HG03439 (cell line): ENCODE measurements around the gene CTDSP1.

ENCODE experiments used
- ATAC-seq: cut with Tn5 transposase; IDR thresholded peaks from one replicate; pipeline ENCODE4 v1.9.1; 2021; ENCODE audit warnings: mild to moderate bottlenecking, moderate library complexity; ENCODE audit not compliant: unreplicated experiment

CTDSP1 gene

DNA sequence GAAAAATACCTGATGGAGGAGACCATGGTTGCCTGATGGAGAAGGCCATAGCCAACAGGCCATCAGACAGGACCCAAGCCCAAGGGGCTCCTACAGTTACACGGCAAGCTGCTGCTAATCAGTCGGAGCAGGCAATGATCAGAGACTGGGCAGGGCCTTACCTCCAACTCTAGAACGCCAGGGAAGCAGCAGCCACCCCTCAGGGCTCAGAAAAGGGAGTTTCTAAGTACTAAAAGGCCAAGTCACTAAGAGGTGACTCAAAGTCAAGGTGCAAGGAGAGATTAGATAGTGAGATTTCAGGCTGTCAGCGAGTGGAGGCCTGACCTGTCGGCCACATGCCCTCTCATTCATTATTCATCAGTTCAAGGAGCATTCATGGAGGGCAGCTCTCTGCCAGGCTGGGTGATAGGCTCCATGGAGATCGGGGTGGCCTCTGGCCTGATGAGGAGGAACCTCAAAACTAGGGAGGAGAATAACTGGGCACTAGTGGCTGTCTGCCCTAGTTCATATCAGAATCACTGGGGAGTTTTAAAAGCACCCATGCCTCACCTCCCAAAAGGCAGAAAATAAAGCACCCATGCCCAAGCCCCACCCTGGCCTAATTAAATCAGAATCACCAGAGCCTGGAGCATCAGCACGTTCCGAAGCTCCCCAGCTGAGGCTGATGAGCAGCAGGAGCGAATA, 22.9 kb downstream of the CTDSP1 start:
- ATAC-seq: no peak

- ATAC-seq: no peak
Measured at GRCh38 chr2:218423584-218423983, 23.9 kb downstream of the CTDSP1 start.

GRCh38 chr2:218425531-218425930, 25.9 kb downstream of the CTDSP1 start:
- ATAC-seq: no peak

DNA sequence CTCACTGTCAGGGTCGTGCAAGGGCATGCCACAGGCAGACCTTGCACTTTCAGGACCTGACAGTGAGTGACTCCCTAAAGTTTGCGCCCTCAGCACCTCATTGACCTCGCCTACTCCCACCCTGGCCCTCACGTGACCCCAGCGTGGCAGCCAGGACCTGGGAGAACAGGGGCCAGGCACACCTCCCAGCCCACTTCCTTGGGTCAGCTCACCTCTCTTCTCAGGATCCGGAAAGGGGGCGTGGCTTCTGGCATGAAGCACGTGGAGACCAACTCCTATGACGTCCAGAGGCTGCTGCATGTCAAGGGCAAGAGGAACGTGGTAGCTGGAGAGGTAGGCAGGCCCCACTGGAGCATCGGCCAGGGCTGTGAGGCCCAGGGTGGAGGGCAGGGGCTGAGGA, 28.1 kb downstream of the CTDSP1 start:
- ATAC-seq: no peak

DNA sequence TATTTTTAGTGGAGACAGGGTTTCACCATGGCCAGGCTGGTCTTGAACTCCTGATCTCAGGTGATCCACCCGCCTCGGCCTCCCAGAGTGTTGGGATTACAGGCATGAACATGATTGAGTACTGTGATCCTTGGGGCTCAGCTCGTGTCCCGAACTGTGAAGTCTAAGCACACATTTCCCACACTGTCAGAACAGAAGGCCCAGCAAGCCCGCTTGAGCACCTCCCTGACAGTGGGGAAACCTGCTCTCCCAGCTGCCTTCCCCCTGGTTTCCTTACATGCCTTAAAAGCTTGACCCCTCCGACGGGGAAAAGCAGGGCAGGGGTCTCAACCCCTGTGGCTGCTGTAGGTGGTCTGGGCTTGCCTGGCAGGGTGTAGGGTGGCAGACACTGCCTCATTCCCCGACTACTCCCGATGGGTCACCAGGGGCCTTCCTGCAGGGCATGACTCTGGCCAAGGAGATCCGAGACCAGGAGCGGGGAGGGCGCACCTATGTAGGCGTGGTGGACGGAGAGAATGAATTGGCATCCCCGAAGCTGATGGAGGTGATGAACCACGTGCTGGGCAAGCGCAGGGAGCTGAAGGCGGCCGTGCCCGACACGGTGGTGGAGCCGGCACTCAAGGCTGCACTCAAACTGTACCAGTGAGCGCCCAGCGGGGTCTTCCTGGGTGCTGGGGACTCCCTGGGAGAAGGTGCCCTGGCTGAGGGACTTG, 29.3 kb downstream of the CTDSP1 start:
- ATAC-seq: no peak

- ATAC-seq: no peak
Measured at GRCh38 chr2:218429911-218430692, 30.4 kb downstream of the CTDSP1 start.

DNA sequence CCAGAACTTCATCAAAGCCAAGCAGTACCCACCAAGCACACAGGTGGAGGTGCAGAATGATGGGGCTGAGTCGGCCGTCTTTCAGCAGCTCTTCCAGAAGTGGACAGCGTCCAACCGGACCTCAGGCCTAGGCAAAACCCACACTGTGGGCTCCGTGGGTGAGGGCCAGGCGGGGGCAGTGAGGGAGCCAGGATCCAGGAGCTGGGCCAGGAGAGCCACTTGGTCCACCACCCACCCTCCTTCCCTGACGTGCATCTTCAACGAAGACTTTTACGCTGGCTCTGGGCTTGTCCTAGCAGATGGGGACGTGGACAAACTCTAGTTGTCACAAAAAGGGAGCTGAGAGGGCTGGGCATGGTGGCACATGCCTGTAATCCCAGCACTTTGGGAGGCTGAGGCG, 31.1 kb downstream of the CTDSP1 start:
- ATAC-seq: no peak

DNA sequence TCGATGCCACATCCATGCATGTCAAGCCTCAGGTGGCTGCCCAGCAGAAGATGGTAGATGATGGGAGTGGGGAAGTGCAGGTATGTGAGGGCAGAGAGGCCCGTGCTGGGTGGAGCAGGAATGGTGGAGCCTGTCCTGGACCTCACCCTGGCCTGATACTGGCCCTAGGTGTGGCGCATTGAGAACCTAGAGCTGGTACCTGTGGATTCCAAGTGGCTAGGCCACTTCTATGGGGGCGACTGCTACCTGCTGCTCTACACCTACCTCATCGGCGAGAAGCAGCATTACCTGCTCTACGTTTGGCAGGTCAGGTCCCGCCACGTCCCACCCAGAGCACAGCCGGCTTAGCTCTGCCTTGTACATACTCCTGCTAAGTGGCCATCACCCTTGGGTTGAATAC, 32.2 kb downstream of the CTDSP1 start:
- ATAC-seq: no peak

GRCh38 chr2:218432676-218433365, 33.2 kb downstream of the CTDSP1 start:
- ATAC-seq: no peak

DNA sequence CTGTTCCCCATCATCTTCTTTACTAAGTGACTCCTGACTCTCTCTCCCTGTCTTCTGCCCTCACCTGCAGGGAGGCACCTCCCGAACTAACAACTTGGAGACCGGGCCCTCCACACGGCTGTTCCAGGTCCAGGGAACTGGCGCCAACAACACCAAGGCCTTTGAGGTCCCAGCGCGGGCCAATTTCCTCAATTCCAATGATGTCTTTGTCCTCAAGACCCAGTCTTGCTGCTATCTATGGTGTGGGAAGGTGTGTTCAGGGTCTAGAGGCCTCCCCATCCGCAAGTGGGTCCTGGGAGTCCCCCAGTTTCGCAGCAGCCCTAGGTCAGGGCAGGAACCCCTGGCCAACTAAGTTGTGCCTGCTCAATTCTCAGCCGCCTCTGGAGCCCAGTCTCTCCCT, 34.8 kb downstream of the CTDSP1 start:
- ATAC-seq: no peak

- ATAC-seq: no peak
Measured at GRCh38 chr2:218435003-218435982, 35.6 kb downstream of the CTDSP1 start.

- ATAC-seq: no peak
Measured at GRCh38 chr2:218436992-218437391, 37.3 kb downstream of the CTDSP1 start.

DNA sequence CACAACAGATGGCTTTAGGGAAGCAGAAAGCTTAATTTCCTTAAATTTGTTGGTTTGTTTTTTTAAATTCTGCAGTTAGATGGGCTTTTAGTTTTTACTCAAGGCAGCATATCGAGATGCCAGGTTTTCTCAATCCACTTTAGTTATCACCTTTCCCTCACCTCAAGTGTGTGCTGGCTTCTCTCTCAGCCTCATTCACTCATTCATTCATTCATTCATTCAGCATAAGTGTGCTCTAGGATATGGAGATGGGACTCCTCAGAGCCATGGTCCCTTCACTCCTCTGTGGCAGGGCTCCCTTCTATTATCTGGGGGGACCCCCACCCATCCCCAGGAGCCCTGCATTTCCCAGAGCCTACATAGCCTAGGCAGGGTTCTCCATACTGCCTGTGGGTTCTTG, 38.3 kb downstream of the CTDSP1 start:
- no peak for ATAC-seq

DNA sequence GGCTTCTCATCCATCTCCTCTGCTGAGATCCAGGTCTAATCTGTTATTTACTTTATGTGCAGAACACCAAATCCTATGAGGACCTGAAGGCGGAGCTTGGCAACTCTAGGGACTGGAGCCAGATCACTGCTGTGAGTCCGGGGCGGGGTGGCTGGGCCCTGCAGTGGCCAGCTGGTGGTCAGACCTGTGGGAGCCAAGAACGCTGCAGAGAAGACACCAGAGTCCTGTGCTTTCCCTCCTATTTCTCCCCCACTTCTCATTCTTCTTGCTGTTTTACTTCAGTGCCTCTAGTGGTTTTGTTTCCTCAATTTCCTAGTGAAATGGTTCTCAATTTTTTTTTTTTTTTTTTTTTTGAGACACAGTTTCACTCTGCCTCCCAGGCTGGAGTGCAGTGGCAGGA, 38.9 kb downstream of the CTDSP1 start:
- no peak for ATAC-seq

GRCh38 chr2:218444692-218445357, 45.2 kb downstream of the CTDSP1 start:
- ATAC-seq: no peak

DNA sequence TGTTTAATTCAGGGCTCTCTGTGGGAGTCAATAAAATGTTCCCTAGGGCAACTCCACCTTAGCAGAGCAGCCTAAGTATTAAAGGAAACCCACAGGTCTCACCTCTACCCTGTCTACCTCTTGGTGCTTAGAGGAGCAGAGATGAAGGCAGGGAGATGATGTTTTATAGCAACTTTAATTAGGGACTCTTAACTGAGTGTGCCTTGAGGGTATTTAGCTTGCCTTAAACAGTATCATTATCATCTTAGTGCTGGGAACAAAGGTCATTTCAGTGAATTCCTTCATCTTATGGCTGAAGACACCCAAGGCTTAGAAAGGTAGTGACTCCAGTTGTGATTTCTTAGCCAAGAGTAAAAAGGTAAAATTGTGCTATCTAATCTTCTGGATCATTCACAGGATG, 45.9 kb downstream of the CTDSP1 start:
- no peak for ATAC-seq

DNA sequence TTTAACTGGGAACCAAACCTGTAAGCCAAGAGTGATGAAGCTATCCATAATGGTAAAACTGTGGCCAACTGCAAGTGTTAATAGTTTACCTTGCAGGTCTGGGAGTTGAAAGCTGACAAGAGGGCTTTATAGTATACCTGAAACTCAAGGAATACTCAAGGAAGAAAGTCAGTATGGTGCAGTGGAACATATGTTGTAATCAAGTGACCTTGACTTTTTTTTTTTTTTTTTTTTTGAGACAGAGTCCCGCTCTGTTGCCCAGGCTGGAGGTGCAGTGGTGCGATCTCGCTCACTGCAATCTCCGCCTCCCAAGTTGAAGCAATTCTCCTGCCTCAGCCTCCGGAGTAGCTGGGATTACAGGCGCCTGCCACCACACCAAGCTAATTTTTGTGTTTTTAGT, 46.9 kb downstream of the CTDSP1 start:
- ATAC-seq: no peak

GRCh38 chr2:218447072-218447471, 47.4 kb downstream of the CTDSP1 start:
- no peak for ATAC-seq

DNA sequence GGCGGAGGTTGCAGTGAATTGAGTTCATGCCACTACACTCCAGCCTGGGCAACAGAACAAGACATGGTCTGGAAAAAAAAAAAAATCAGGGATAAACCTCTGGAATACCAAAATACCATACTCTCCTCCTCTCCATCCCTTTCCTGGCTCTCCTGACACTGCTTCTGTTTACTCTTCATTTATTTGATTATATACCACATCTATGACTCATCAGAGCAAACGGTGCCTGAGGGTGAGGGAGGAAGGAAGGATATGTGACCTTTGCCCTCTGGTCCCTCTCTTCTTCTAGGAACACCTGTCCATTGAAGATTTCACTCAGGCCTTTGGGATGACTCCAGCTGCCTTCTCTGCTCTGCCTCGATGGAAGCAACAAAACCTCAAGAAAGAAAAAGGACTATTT, 49.3 kb downstream of the CTDSP1 start:
- no peak for ATAC-seq

DNA sequence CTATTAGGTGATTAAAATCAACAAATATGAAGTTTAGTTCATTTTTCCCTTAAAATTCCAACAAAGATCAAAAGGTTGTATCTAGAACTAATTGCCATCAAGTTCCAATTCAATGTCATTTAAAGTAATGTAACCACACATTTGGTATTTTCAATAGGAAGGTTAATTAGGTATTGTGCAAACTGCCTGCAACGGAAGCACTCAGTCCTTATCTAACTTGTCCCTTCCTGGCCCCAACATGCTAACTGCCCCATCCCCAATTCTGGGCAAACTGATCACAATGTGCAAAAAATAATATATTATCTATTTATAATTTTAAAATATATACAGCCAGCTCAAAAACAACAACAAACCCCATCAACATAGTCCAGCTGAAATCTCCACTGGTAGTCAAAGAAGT, 52.4 kb downstream of the CTDSP1 start:
- no peak for ATAC-seq
